ENCODE measurements around the gene L1CAM. TPM values are rescaled to one million over a fixed set of nuclear protein-coding genes. Genes with fewer than 3 reads are reported as not detected.

The L1CAM gene
- total and polyA plus RNA-seq, 4 experiments from 2014 or later = 0.26 to 1.8 (median 0.80) TPM

GRCh38 chrX:153880440-153880815, 5.5 kb downstream of the L1CAM start:
- H3K36me3 Mint-ChIP-seq = no peaks in the 10 kb centered on the region
- intact Hi-C loops (cut with micrococcal nuclease) = loop anchor here (10.0 kb wide), 1 partner anchor 56 kb away; no protein-coding TSS in a partner anchor
- no peak for DNase-seq
- peaks cover 0 to 5% (median 0%) of the 10 kb centered on the region in 8 donors for H3K9me3 Mint-ChIP-seq
- Histone ChIP-seq H3K27ac (ENCODE audit: low read depth, low read length) (no peak overlapping the region), H3K4me3 (ENCODE audit: low read length in 2 of 2) (no peak overlapping the region), H3K36me3 (ENCODE audit: insufficient read depth, low read length) (no peaks in the 10 kb centered on the region), H3K4me1 (ENCODE audit: insufficient read depth, low read length) (peaks cover 7% of the 10 kb centered on the region), H3K27me3 (ENCODE audit: insufficient read depth, low read length) (peaks cover 5% of the 10 kb centered on the region), H3K9me3 (ENCODE audit: control insufficient read depth in 1 of 2, low read length in 2 of 2) (no peaks in the 10 kb centered on the region)
- H3K4me3 Mint-ChIP-seq = no peak overlapping the region
- peaks cover 11 to 12% of the 10 kb centered on the region in 2 donors for H3K27me3 Mint-ChIP-seq
- CTCF ChIA-PET (ENCODE audit: partially characterized antibody) = no interaction called here
- no peak overlapping the region for H3K27ac Mint-ChIP-seq
- peaks cover 5 to 30% (median 6%) of the 10 kb centered on the region in 4 donors for H3K4me1 Mint-ChIP-seq
- POLR2A ChIA-PET (ENCODE audit: partially characterized antibody) = no interaction called here

- ChIA-PET POLR2A (ENCODE audit: partially characterized antibody) (no interaction called here), CTCF (ENCODE audit: partially characterized antibody) (no interaction called here)
- H3K36me3 Mint-ChIP-seq = no peaks in the 10 kb centered on the region
- intact Hi-C loops (cut with micrococcal nuclease) = loop anchor here (10.0 kb wide), 1 partner anchor 55 kb away; no protein-coding TSS in a partner anchor
- H3K4me1 ChIP-seq (ENCODE audit: insufficient read depth, low read length) = peaks cover 1% of the 10 kb centered on the region
- no peak overlapping the region for H3K27ac Mint-ChIP-seq
- peaks cover 5 to 27% (median 8%) of the 10 kb centered on the region in 4 donors for H3K4me1 Mint-ChIP-seq
- H3K4me3 ChIP-seq (ENCODE audit: low read length in 2 of 2) = no peak overlapping the region
- peaks cover 0 to 5% (median 0%) of the 10 kb centered on the region in 8 donors for H3K9me3 Mint-ChIP-seq
- no peak overlapping the region for H3K4me3 Mint-ChIP-seq
- DNase-seq = no peak
- H3K27ac ChIP-seq (ENCODE audit: low read depth, low read length) = no peak overlapping the region
- no peaks in the 10 kb centered on the region for H3K36me3 ChIP-seq (ENCODE audit: insufficient read depth, low read length)
- H3K9me3 ChIP-seq (ENCODE audit: control insufficient read depth in 1 of 2, low read length in 2 of 2) = no peaks in the 10 kb centered on the region
- peaks cover 1% of the 10 kb centered on the region for H3K27me3 ChIP-seq (ENCODE audit: insufficient read depth, low read length)
- H3K27me3 Mint-ChIP-seq = peaks cover 12 to 13% of the 10 kb centered on the region in 2 donors
These were observed 6.1 kb downstream of the L1CAM start for GRCh38 chrX:153879741-153880439.

- peak in 1 of 5 donors; percentile 47 for DNase-seq
- Mint-ChIP-seq H3K27me3 (peaks cover 9 to 15% of the 10 kb centered on the region in 2 donors), H3K4me1 (peaks cover 4 to 20% (median 11%) of the 10 kb centered on the region in 4 donors), H3K4me3 (peak overlapping the region in 2 of 8 donors; percentile 23 to 35), H3K9me3 (peaks cover 0 to 5% (median 0%) of the 10 kb centered on the region in 8 donors), H3K27ac (no peak overlapping the region), H3K36me3 (no peaks in the 10 kb centered on the region)
- ChIA-PET POLR2A (ENCODE audit: partially characterized antibody) (interaction anchor here (1.2 kb wide), 1 partner anchor 48 kb away, joined by 4 read pairs; no protein-coding TSS in a partner anchor), CTCF (ENCODE audit: partially characterized antibody) (no interaction called here)
- Histone ChIP-seq H3K27ac (ENCODE audit: low read depth, low read length) (no peak overlapping the region), H3K36me3 (ENCODE audit: insufficient read depth, low read length) (no peaks in the 10 kb centered on the region), H3K4me3 (ENCODE audit: low read length in 2 of 2) (no peak overlapping the region), H3K27me3 (ENCODE audit: insufficient read depth, low read length) (no peaks in the 10 kb centered on the region), H3K9me3 (ENCODE audit: control insufficient read depth in 1 of 2, low read length in 2 of 2) (no peaks in the 10 kb centered on the region), H3K4me1 (ENCODE audit: insufficient read depth, low read length) (no peaks in the 10 kb centered on the region)
- intact Hi-C loops (cut with micrococcal nuclease) = no loop called here
These were observed 6.9 kb downstream of the L1CAM start for GRCh38 chrX:153878969-153879653.

GRCh38 chrX:153878345-153878744, 7.6 kb downstream of the L1CAM start:
- peaks cover 4 to 20% (median 11%) of the 10 kb centered on the region in 4 donors for H3K4me1 Mint-ChIP-seq
- Histone ChIP-seq H3K36me3 (ENCODE audit: insufficient read depth, low read length) (no peaks in the 10 kb centered on the region), H3K27me3 (ENCODE audit: insufficient read depth, low read length) (no peaks in the 10 kb centered on the region), H3K9me3 (ENCODE audit: control insufficient read depth in 1 of 2, low read length in 2 of 2) (no peaks in the 10 kb centered on the region), H3K4me3 (ENCODE audit: low read length in 2 of 2) (no peak overlapping the region), H3K4me1 (ENCODE audit: insufficient read depth, low read length) (no peaks in the 10 kb centered on the region), H3K27ac (ENCODE audit: low read depth, low read length) (no peak overlapping the region)
- no peak for DNase-seq
- POLR2A ChIA-PET (ENCODE audit: partially characterized antibody) = interaction anchor here (1.2 kb wide), 1 partner anchor 49 kb away, joined by 4 read pairs; no protein-coding TSS in a partner anchor
- intact Hi-C loops (cut with micrococcal nuclease) = no loop called here
- CTCF ChIA-PET (ENCODE audit: partially characterized antibody) = no interaction called here
- no peaks in the 10 kb centered on the region for H3K36me3 Mint-ChIP-seq
- peaks cover 8 to 15% of the 10 kb centered on the region in 2 donors for H3K27me3 Mint-ChIP-seq
- H3K4me3 Mint-ChIP-seq = no peak overlapping the region
- peaks cover 0 to 3% (median 0%) of the 10 kb centered on the region in 8 donors for H3K9me3 Mint-ChIP-seq
- no peak overlapping the region for H3K27ac Mint-ChIP-seq

- peaks cover 4 to 20% (median 11%) of the 10 kb centered on the region in 4 donors for H3K4me1 Mint-ChIP-seq
- H3K27me3 Mint-ChIP-seq = peaks cover 8 to 15% of the 10 kb centered on the region in 2 donors
- H3K36me3 Mint-ChIP-seq = no peaks in the 10 kb centered on the region
- H3K4me3 ChIP-seq (ENCODE audit: low read length in 2 of 2) = no peak overlapping the region
- H3K4me3 Mint-ChIP-seq = no peak overlapping the region
- peak overlapping the region in 1 of 7 donors; percentile 35 for H3K27ac Mint-ChIP-seq
- no peaks in the 10 kb centered on the region for H3K36me3 ChIP-seq (ENCODE audit: insufficient read depth, low read length)
- POLR2A ChIA-PET (ENCODE audit: partially characterized antibody) = interaction anchor here (1.2 kb wide), 1 partner anchor 49 kb away, joined by 4 read pairs; no protein-coding TSS in a partner anchor
- CTCF ChIA-PET (ENCODE audit: partially characterized antibody) = no interaction called here
- H3K27ac ChIP-seq (ENCODE audit: low read depth, low read length) = no peak overlapping the region
- no peaks in the 10 kb centered on the region for H3K4me1 ChIP-seq (ENCODE audit: insufficient read depth, low read length)
- intact Hi-C loops (cut with micrococcal nuclease) = no loop called here
- H3K9me3 Mint-ChIP-seq = peaks cover 0 to 3% (median 0%) of the 10 kb centered on the region in 8 donors
- H3K9me3 ChIP-seq (ENCODE audit: control insufficient read depth in 1 of 2, low read length in 2 of 2) = no peaks in the 10 kb centered on the region
- H3K27me3 ChIP-seq (ENCODE audit: insufficient read depth, low read length) = no peaks in the 10 kb centered on the region
- DNase-seq = no peak
These were observed 8.3 kb downstream of the L1CAM start for GRCh38 chrX:153877571-153878261.

- Mint-ChIP-seq H3K9me3 (peaks cover 0 to 3% (median 0%) of the 10 kb centered on the region in 8 donors), H3K4me1 (peaks cover 4 to 20% (median 11%) of the 10 kb centered on the region in 4 donors), H3K4me3 (peak overlapping the region in 1 of 8 donors; percentile 53), H3K36me3 (no peaks in the 10 kb centered on the region), H3K27me3 (peaks cover 6 to 13% of the 10 kb centered on the region in 2 donors), H3K27ac (peak overlapping the region in 1 of 7 donors; percentile 79)
- Histone ChIP-seq H3K4me1 (ENCODE audit: insufficient read depth, low read length) (no peaks in the 10 kb centered on the region), H3K9me3 (ENCODE audit: control insufficient read depth in 1 of 2, low read length in 2 of 2) (no peaks in the 10 kb centered on the region), H3K36me3 (ENCODE audit: insufficient read depth, low read length) (no peaks in the 10 kb centered on the region), H3K4me3 (ENCODE audit: low read length in 2 of 2) (no peak overlapping the region), H3K27me3 (ENCODE audit: insufficient read depth, low read length) (no peaks in the 10 kb centered on the region), H3K27ac (ENCODE audit: low read depth, low read length) (no peak overlapping the region)
- ChIA-PET POLR2A (ENCODE audit: partially characterized antibody) (no interaction called here), CTCF (ENCODE audit: partially characterized antibody) (no interaction called here)
- no peak for DNase-seq
- intact Hi-C loops (cut with micrococcal nuclease) = no loop called here
These were observed 9.9 kb downstream of the L1CAM start for GRCh38 chrX:153876112-153876491.

Measured in CD4-positive, alpha-beta memory T cell (primary cell).